Liver (tissue), 9 donors: ENCODE results near the gene MSH5. TPM values are rescaled to one million over a fixed set of nuclear protein-coding genes. Genes with fewer than 3 reads are reported as not detected.
A peak's percentile ranks its signal among the peaks of the same experiment; 100 is the strongest.

Source experiments
- DNase-seq: peaks from one replicate; pipeline ENCODE4 v3.0.0-alpha.2; 2017; ENCODE audit warnings: low spot score
- H3K27ac ChIP-seq, 2 donors: one replicate each; pipeline ENCODE4 v1.7.0; 2013; ENCODE audit warnings: inconsistent platforms in 2 of 2, low read length in 2 of 2, control low read depth in 1 of 2, low read depth in 1 of 2, mild to moderate bottlenecking in 1 of 2
- H3K27me3 ChIP-seq, 4 donors: one replicate each; pipeline versions ENCODE4 v1.6.1 to v1.7.0; 2013; ENCODE audit warnings: low read length in 3 of 4, inconsistent platforms in 1 of 4, mild to moderate bottlenecking in 1 of 4, moderate library complexity in 1 of 4; ENCODE audit not compliant: control insufficient read depth in 4 of 4, insufficient read depth in 4 of 4
- H3K36me3 ChIP-seq, 4 donors: one replicate each; pipeline versions ENCODE4 v1.6.1 to v1.7.0; 2013; ENCODE audit warnings: low read length in 3 of 4, mild to moderate bottlenecking in 3 of 4, low read depth in 1 of 4, moderate library complexity in 1 of 4; ENCODE audit not compliant: control insufficient read depth in 4 of 4, insufficient read depth in 3 of 4
- H3K4me1 ChIP-seq, 4 donors: one replicate each; pipeline versions ENCODE4 v1.6.1 to v1.7.0; 2013; ENCODE audit warnings: low read length in 3 of 4, mild to moderate bottlenecking in 3 of 4, moderate library complexity in 1 of 4; ENCODE audit not compliant: control insufficient read depth in 4 of 4, insufficient read depth in 4 of 4
- H3K4me3 ChIP-seq, 3 donors: one replicate each; pipeline versions ENCODE4 v1.6.1 to v1.7.0; 2013; ENCODE audit warnings: low read length in 3 of 3, control low read depth in 1 of 3, low read depth in 1 of 3, mild to moderate bottlenecking in 1 of 3
- H3K9ac ChIP-seq, 2 donors: one replicate each; pipeline ENCODE4 v1.7.0; 2013; ENCODE audit warnings: low read length in 2 of 2, mild to moderate bottlenecking in 2 of 2, moderate library complexity in 2 of 2, control low read depth in 1 of 2, low read depth in 1 of 2
- H3K9me3 ChIP-seq, 4 donors: one replicate each; pipeline versions ENCODE4 v1.6.1 to v1.7.0; 2013; ENCODE audit warnings: low read length in 3 of 4; ENCODE audit not compliant: control insufficient read depth in 4 of 4
- CTCF ChIP-seq: fragments of 150-350 bp; IDR thresholded peaks from 2 replicates; pipeline ENCODE4 v1.5.1; 2017; ENCODE audit warnings: improper control_type of control experiment, low read depth, low read length; ENCODE audit not compliant: missing input control
- FOXA1 ChIP-seq: IDR thresholded peaks from 2 replicates; pipeline ENCODE4 v1.6.1; 2016; ENCODE audit warnings: antibody characterized with exemption
- FOXA2 ChIP-seq: IDR thresholded peaks from 2 replicates; pipeline ENCODE4 v1.6.1; 2016; ENCODE audit warnings: antibody characterized with exemption
- GABPA ChIP-seq, 2 donors: IDR thresholded peaks in 1 of 2; conservative IDR thresholded peaks in 1 of 2; 2 replicates each; pipeline ENCODE4 v1.6.1; 2016; ENCODE audit warnings: antibody characterized with exemption in 2 of 2, mild to moderate bottlenecking in 1 of 2, moderate library complexity in 1 of 2
- HNF4A ChIP-seq, 2 donors: conservative IDR thresholded peaks; 2 replicates each; pipeline ENCODE4 v1.6.1; 2016; ENCODE audit warnings: antibody characterized with exemption in 2 of 2, mild to moderate bottlenecking in 2 of 2
- HNF4G ChIP-seq: IDR thresholded peaks from 2 replicates; pipeline ENCODE4 v1.6.1; 2016; ENCODE audit warnings: antibody characterized with exemption
- JUND ChIP-seq, 2 donors: IDR thresholded peaks; 2 replicates each; pipeline ENCODE4 v1.6.1; 2016; ENCODE audit warnings: antibody characterized with exemption in 2 of 2
- NR2F2 ChIP-seq: IDR thresholded peaks from 2 replicates; pipeline ENCODE4 v1.6.1; 2016; ENCODE audit warnings: antibody characterized with exemption
- RAD21 ChIP-seq, 2 donors: IDR thresholded peaks; 2 replicates each; pipeline ENCODE4 v1.6.1; 2016; ENCODE audit warnings: antibody characterized with exemption in 2 of 2, mild to moderate bottlenecking in 2 of 2
- REST ChIP-seq: IDR thresholded peaks from 2 replicates; pipeline ENCODE4 v1.6.1; 2016; ENCODE audit warnings: antibody characterized with exemption, mild to moderate bottlenecking
- RXRA ChIP-seq, 2 donors: IDR thresholded peaks; 2 replicates each; pipeline ENCODE4 v1.6.1; 2017 to 2018; ENCODE audit warnings: antibody characterized with exemption in 2 of 2, mild to moderate bottlenecking in 1 of 2
- SP1 ChIP-seq: IDR thresholded peaks from 2 replicates; pipeline ENCODE4 v1.6.1; 2018; ENCODE audit warnings: antibody characterized with exemption, mild to moderate bottlenecking
- WGBS: extraction: QIAGEN DNeasy Blood & Tissue Kit; methylation state at CpG from one replicate; pipeline ENCODE4 v1.1.7; 2013; 5-methylcytosine and 5-hydroxymethylcytosine counted together
- polyA plus RNA-seq, 2 donors: library from polyadenylated mRNA; stranded (reverse) in 1 of 2; unstranded in 1 of 2; fragments of 200-250 nt in 1 of 2; fragments of >200 nt in 1 of 2; fragmentation: Nextera tagmentation in 1 of 2; extraction: Ambion mirVana in 1 of 2; gene quantifications; one replicate each; pipeline versions ENCODE4 v1.2.1 to v1.2.3, GENCODE V29; 2013 to 2015
- total RNA-seq, 2 donors: library from RNA; depleted of rRNA; stranded (reverse); fragments of >200 nt; gene quantifications; one replicate each; pipeline ENCODE4 v1.2.3, GENCODE V29; 2014
- TF ChIP-seq, protein P1 (sequence below): IDR thresholded peaks from 2 replicates; pipeline ENCODE4 v1.6.1; 2016; ENCODE audit warnings: antibody characterized with exemption
- donor health status: healthy.
- donor health status: healthy.
- donor health status: healthy.
- donor health status: healthy.
- donor health status: healthy.

Gene MSH5
- total and polyA plus RNA-seq, 4 donors, result 1.2 to 6.4 (median 4.0) TPM

- DNase-seq, result no peak
- H3K9ac ChIP-seq, result peak overlapping the region in 1 of 2 donors; percentile 8
Measured at GRCh38 chr6:31777667-31778050, 37.9 kb downstream of the MSH5 start.

GRCh38 chr6:31778193-31778592 lies 38.4 kb downstream of the MSH5 start:
- H3K4me1 ChIP-seq, result peaks cover 7 to 42% (median 29%) of the 10 kb centered on the region in 4 donors
- peaks cover 4 to 37% (median 9%) of the 10 kb centered on the region in 4 donors for H3K36me3 ChIP-seq
- no peaks in the 10 kb centered on the region for H3K9me3 ChIP-seq
- 93% methylated on average over 5 of the region's 5 CpGs for WGBS
- H3K9ac ChIP-seq, result no peak overlapping the region
- peak overlapping the region; percentile 26 to 67 for H3K27ac ChIP-seq
- no peaks in the 10 kb centered on the region for H3K27me3 ChIP-seq
- H3K4me3 ChIP-seq, result no peak overlapping the region
- no peak for DNase-seq
- TF ChIP-seq HNF4A (conservative IDR thresholded peaks at IDR 0.05) (peak; percentile 38 to 63), SP1 (peak; percentile 42), REST (no peak)

More at GRCh38 chr6:31777667-31778050, 37.9 kb downstream of the MSH5 start:
- peaks cover 9 to 46% (median 31%) of the 10 kb centered on the region in 4 donors for H3K4me1 ChIP-seq
- no peaks in the 10 kb centered on the region for H3K9me3 ChIP-seq
- H3K4me3 ChIP-seq, result no peak overlapping the region
- 96% methylated on average over 5 of the region's 5 CpGs for WGBS
- peaks cover 0 to 31% (median 8%) of the 10 kb centered on the region in 4 donors for H3K36me3 ChIP-seq
- no peak for TF ChIP-seq RAD21 (IDR thresholded peaks at IDR 0.05)
- TF ChIP-seq GABPA (IDR thresholded peaks at IDR 0.05 in 1 of 2, conservative IDR thresholded peaks at IDR 0.05 in 1 of 2), result no peak
- TF ChIP-seq HNF4A (conservative IDR thresholded peaks at IDR 0.05), result no peak
- no peak for TF ChIP-seq RXRA (IDR thresholded peaks at IDR 0.05)
- TF ChIP-seq NR2F2, result no peak
- no peak for TF ChIP-seq HNF4G
- no peak for TF ChIP-seq FOXA2
- no peak for TF ChIP-seq SP1
- TF ChIP-seq FOXA1, result no peak
- no peak for TF ChIP-seq CTCF
- TF ChIP-seq, protein P1, sequence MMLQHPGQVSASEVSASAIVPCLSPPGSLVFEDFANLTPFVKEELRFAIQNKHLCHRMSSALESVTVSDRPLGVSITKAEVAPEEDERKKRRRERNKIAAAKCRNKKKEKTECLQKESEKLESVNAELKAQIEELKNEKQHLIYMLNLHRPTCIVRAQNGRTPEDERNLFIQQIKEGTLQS, result no peak
- TF ChIP-seq JUND (IDR thresholded peaks at IDR 0.05), result no peak
- peak overlapping the region; percentile 67 to 71 for H3K27ac ChIP-seq
- no peaks in the 10 kb centered on the region for H3K27me3 ChIP-seq
